ENCODE data around the gene GNG12. TPM values are rescaled to one million over a fixed set of nuclear protein-coding genes. Genes with fewer than 3 reads are reported as not detected.

Gene GNG12
- total RNA-seq, 1 experiment from 2014 or later, result 70.0 TPM

- no peaks in the 10 kb centered on the region for H3K9me3 ChIP-seq (ENCODE audit: control insufficient read depth, insufficient read depth, low read depth, low read length)
- peaks cover 21% of the 10 kb centered on the region for H3K36me3 ChIP-seq (ENCODE audit: control insufficient read depth, insufficient read depth, low read length)
- in situ Hi-C loops (cut with HindIII; ENCODE audit: low pct_unique_long_range_greater_than_20kb, low sequenced_read_pairs), result no loop called here
- TF ChIP-seq SIN3A (IDR thresholded peaks at IDR 0.05; ENCODE audit: borderline replicate concordance, insufficient read depth, low read depth, low read length), result no peak
- TF ChIP-seq POLR2AphosphoS5 (IDR thresholded peaks at IDR 0.05; ENCODE audit: low read depth, low read length), result no peak
- TF ChIP-seq TCF7L2 (IDR thresholded peaks at IDR 0.05; ENCODE audit: low read depth, low read length), result no peak
- TF ChIP-seq REST (IDR thresholded peaks at IDR 0.05; ENCODE audit: insufficient read depth in 1 of 2, low read depth in 2 of 2, low read length in 1 of 2), result no peak
- no peak for TF ChIP-seq CTCF (IDR thresholded peaks at IDR 0.05)
- CTCF ChIA-PET, result interaction anchor here (0.6 to 1.9 kb wide), 4 partner anchors 12 to 123 kb away, joined by 4 to 9 read pairs (median 4); no protein-coding TSS in a partner anchor
- peak overlapping the region; percentile 48 to 95 for H3K4me3 ChIP-seq (ENCODE audit: low read depth in 2 of 2, low read length in 2 of 2)
- no peak for ATAC-seq
- peak overlapping the region; percentile 98 for H3K27ac ChIP-seq (ENCODE audit: low read length)
- H3K27me3 ChIP-seq (ENCODE audit: control insufficient read depth, insufficient read depth, low read length), result no peaks in the 10 kb centered on the region
- DNase-seq (ENCODE audit: low read depth, low spot score), result no peak
- POLR2A ChIA-PET, result interaction anchor here (0.6 to 1.9 kb wide), 12 partner anchors 12 to 183 kb away, joined by 3 to 19 read pairs (median 4); no protein-coding TSS in a partner anchor
- H3K4me1 ChIP-seq (ENCODE audit: control insufficient read depth, insufficient read depth, low read length), result peaks cover 36% of the 10 kb centered on the region
- TSS peak; percentile 99 for BruUV-seq (replicated peaks)
- intact Hi-C loops (cut with micrococcal nuclease; ENCODE audit: unreplicated experiment), result loop anchor here (1.0 to 10.0 kb wide), 4 partner anchors 37 to 150 kb away; no protein-coding TSS in a partner anchor
Measured at GRCh38 chr1:67684526-67685066, 148.7 kb downstream of the GNG12 start.

- Histone ChIP-seq H3K36me3 (ENCODE audit: control insufficient read depth, insufficient read depth, low read length) (peaks cover 21% of the 10 kb centered on the region), H3K4me1 (ENCODE audit: control insufficient read depth, insufficient read depth, low read length) (peaks cover 32% of the 10 kb centered on the region), H3K27me3 (ENCODE audit: control insufficient read depth, insufficient read depth, low read length) (no peaks in the 10 kb centered on the region), H3K27ac (ENCODE audit: low read length) (peak overlapping the region; percentile 98), H3K4me3 (ENCODE audit: low read depth in 2 of 2, low read length in 2 of 2) (peak overlapping the region; percentile 48 to 95), H3K9me3 (ENCODE audit: control insufficient read depth, insufficient read depth, low read depth, low read length) (no peaks in the 10 kb centered on the region)
- DNase-seq (ENCODE audit: low read depth, low spot score) (no peak), ATAC-seq (no peak)
- POLR2A ChIA-PET, result interaction anchor here (1.1 to 1.9 kb wide), 3 partner anchors 16 to 113 kb away, joined by 4 to 9 read pairs (median 9); no protein-coding TSS in a partner anchor
- CTCF ChIA-PET, result interaction anchor here (0.5 to 1.9 kb wide), 3 partner anchors 10 to 122 kb away, joined by 3 to 9 read pairs (median 5); no protein-coding TSS in a partner anchor
- BruUV-seq (replicated peaks), result no TSS peak
- TF ChIP-seq TCF7L2 (IDR thresholded peaks at IDR 0.05; ENCODE audit: low read depth, low read length) (no peak), SIN3A (IDR thresholded peaks at IDR 0.05; ENCODE audit: borderline replicate concordance, insufficient read depth, low read depth, low read length) (no peak), CTCF (IDR thresholded peaks at IDR 0.05) (no peak), POLR2AphosphoS5 (IDR thresholded peaks at IDR 0.05; ENCODE audit: low read depth, low read length) (no peak), REST (IDR thresholded peaks at IDR 0.05; ENCODE audit: insufficient read depth in 1 of 2, low read depth in 2 of 2, low read length in 1 of 2) (no peak)
- in situ Hi-C loops (cut with HindIII; ENCODE audit: low pct_unique_long_range_greater_than_20kb, low sequenced_read_pairs), result no loop called here
- intact Hi-C loops (cut with micrococcal nuclease; ENCODE audit: unreplicated experiment), result loop anchor here (5.0 to 10.0 kb wide), 2 partner anchors 37 to 149 kb away; no protein-coding TSS in a partner anchor
Measured at GRCh38 chr1:67683766-67684525, 149.3 kb downstream of the GNG12 start.

All from Panc1 (cell line).